VCaP (cell line): ENCODE results near the gene FAM135A.
"Not testable (repeated sequence)": the region's sequence is repeated elsewhere in the genome, so short reads cannot be mapped to it uniquely, and the experiment has no call there.

Source experiments
- H3K27ac ChIP-seq: fragments of 450-650 bp; 2 replicates; pipeline ENCODE4 v1.5.1; 2017
- CTCF ChIP-seq: fragments of 450-650 bp; conservative IDR thresholded peaks from 2 replicates; pipeline ENCODE4 v1.5.1; 2017; ENCODE audit warnings: mild to moderate bottlenecking, moderate library complexity

FAM135A gene

GRCh38 chr6:70424291-70424690 is 11.0 kb downstream of the FAM135A start:
- no peak overlapping the region for H3K27ac ChIP-seq
- no peak for TF ChIP-seq CTCF

GRCh38 chr6:70436320-70436719 is 23.0 kb downstream of the FAM135A start:
- no peak for TF ChIP-seq CTCF
- H3K27ac ChIP-seq: no peak overlapping the region

GRCh38 chr6:70445001-70445400 is 31.7 kb downstream of the FAM135A start:
- no peak for TF ChIP-seq CTCF
- no peak overlapping the region for H3K27ac ChIP-seq

GRCh38 chr6:70447343-70448070 is 34.2 kb downstream of the FAM135A start:
- H3K27ac ChIP-seq: not testable (repeated sequence)

- H3K27ac ChIP-seq: not testable (repeated sequence)
Observed at GRCh38 chr6:70453899-70454298, 40.6 kb downstream of the FAM135A start.

- no peak for TF ChIP-seq CTCF
- H3K27ac ChIP-seq: no peak overlapping the region
Observed at GRCh38 chr6:70456735-70457134, 43.4 kb downstream of the FAM135A start.

- no peak overlapping the region for H3K27ac ChIP-seq
- TF ChIP-seq CTCF: no peak
Observed at GRCh38 chr6:70459235-70459634, 45.9 kb downstream of the FAM135A start.

- not testable (repeated sequence) for H3K27ac ChIP-seq
Observed at GRCh38 chr6:70459699-70460098, 46.4 kb downstream of the FAM135A start.

- no peak for TF ChIP-seq CTCF
- no peak overlapping the region for H3K27ac ChIP-seq
Observed at GRCh38 chr6:70470016-70470415, 56.7 kb downstream of the FAM135A start.

GRCh38 chr6:70470510-70470909 is 57.2 kb downstream of the FAM135A start:
- not testable (repeated sequence) for H3K27ac ChIP-seq
